Kidney epithelial cell (primary cell): Measurements from ENCODE around the gene PROCA1. TPM values are rescaled to one million over a fixed set of nuclear protein-coding genes. Genes with fewer than 3 reads are reported as not detected.
"Not testable (repeated sequence)": the region's sequence is repeated elsewhere in the genome, so short reads cannot be mapped to it uniquely, and the experiment has no call there.

Source experiments
- DNase-seq: peaks from one replicate; pipeline ENCODE4 v3.0.0-alpha.2; 2010; ENCODE audit warnings: low read depth
- H3K27me3 ChIP-seq: 2 replicates; pipeline ENCODE4 v1.6.0; 2011; ENCODE audit warnings: low read length; ENCODE audit not compliant: control insufficient read depth, insufficient read depth
- H3K36me3 ChIP-seq: 2 replicates; pipeline ENCODE4 v1.5.1; 2011; ENCODE audit warnings: low read length; ENCODE audit not compliant: control insufficient read depth, insufficient read depth
- H3K4me3 ChIP-seq: 2 replicates; pipeline ENCODE4 v1.5.1; 2011; ENCODE audit warnings: low read depth, mild to moderate bottlenecking, control low read depth, low read length
- CTCF ChIP-seq: IDR thresholded peaks from 2 replicates; pipeline ENCODE4 v1.5.1; 2011; ENCODE audit warnings: mild to moderate bottlenecking, moderate library complexity, low read length, control low read depth, inconsistent platforms; ENCODE audit not compliant: insufficient read depth, poor library complexity, severe bottlenecking
- total RNA-seq: library from RNA; depleted of rRNA; stranded (reverse); fragments of >200 nt; gene quantifications from 2 replicates; pipeline ENCODE4 v1.2.3, GENCODE V29; 2015

The PROCA1 gene
- total RNA-seq, 1 donor from 2014 or later: 0.58 TPM

GRCh38 chr17:28738680-28739384, 27.1 kb upstream of the PROCA1 start:
- H3K4me3 ChIP-seq: no peak overlapping the region
- DNase-seq: no peak
- H3K27me3 ChIP-seq: no peaks in the 10 kb centered on the region
- no peak for TF ChIP-seq CTCF
- no peaks in the 10 kb centered on the region for H3K36me3 ChIP-seq

- no peak for TF ChIP-seq CTCF
- Histone ChIP-seq H3K36me3 (no peaks in the 10 kb centered on the region), H3K4me3 (no peak overlapping the region), H3K27me3 (no peaks in the 10 kb centered on the region)
- no peak for DNase-seq
These were observed 26.3 kb upstream of the PROCA1 start for GRCh38 chr17:28737770-28738679.

GRCh38 chr17:28737316-28737715, 25.6 kb upstream of the PROCA1 start:
- no peak overlapping the region for H3K4me3 ChIP-seq
- H3K36me3 ChIP-seq: no peaks in the 10 kb centered on the region
- no peaks in the 10 kb centered on the region for H3K27me3 ChIP-seq
- TF ChIP-seq CTCF: no peak
- DNase-seq: no peak

GRCh38 chr17:28735913-28736769, 24.5 kb upstream of the PROCA1 start:
- DNase-seq, H3K36me3 ChIP-seq, H3K27me3 ChIP-seq, H3K4me3 ChIP-seq: not testable (repeated sequence)

GRCh38 chr17:28735242-28735722, 23.6 kb upstream of the PROCA1 start:
- DNase-seq: no peak
- H3K36me3 ChIP-seq: no peaks in the 10 kb centered on the region
- H3K27me3 ChIP-seq: no peaks in the 10 kb centered on the region
- no peak overlapping the region for H3K4me3 ChIP-seq
- no peak for TF ChIP-seq CTCF
